Measurements from ENCODE around the gene HIF3A. TPM values are rescaled to one million over a fixed set of nuclear protein-coding genes. Genes with fewer than 3 reads are reported as not detected.

HIF3A gene
- total and polyA plus RNA-seq, 2 experiments from 2014 or later, result 54.6 to 149 TPM

DNA sequence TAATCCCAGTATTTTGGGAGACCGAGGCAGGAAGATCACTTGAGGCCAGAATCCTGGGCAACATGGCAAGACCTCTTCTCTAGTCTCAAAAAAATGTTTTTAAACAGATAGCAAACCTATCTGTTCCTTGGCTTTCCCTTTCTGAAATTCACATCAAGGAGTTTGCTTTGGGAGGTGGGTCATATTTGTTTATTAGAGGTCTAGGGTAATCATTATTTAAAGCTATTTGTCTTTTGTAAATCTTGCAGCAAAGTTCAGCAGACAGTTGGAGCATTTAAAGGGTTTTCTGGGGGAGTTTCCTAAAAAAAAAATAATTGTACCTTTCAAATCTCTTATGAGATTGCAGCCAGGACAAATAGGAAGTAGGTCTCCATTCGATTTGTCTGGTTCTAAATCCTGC is 67.5 kb downstream of the HIF3A start:
- Histone ChIP-seq H4K20me1 (ENCODE audit: insufficient read depth, poor library complexity, severe bottlenecking) (no peaks in the 10 kb centered on the region), H3K36me3 (replicated peaks; ENCODE audit: insufficient read depth, low read depth) (no peaks in the 10 kb centered on the region), H3K27me3 (no peaks in the 10 kb centered on the region), H3K4me1 (ENCODE audit: insufficient read depth) (no peaks in the 10 kb centered on the region), H3K9me2 (replicated peaks; ENCODE audit: insufficient read depth) (no peaks in the 10 kb centered on the region), H3K9me3 (ENCODE audit: low read depth) (no peaks in the 10 kb centered on the region), H2AFZ (no peak overlapping the region), H3K27ac (no peak overlapping the region), H3K4me2 (no peak overlapping the region), H3K79me2 (peaks cover 56% of the 10 kb centered on the region), H3K4me3 (no peak overlapping the region)
- DNase-seq (ENCODE audit: low spot score), result no peak
- TF ChIP-seq EZH2phosphoT487 (IDR thresholded peaks at IDR 0.05; ENCODE audit: low read depth, severe bottlenecking, unreplicated experiment), result no peak
- no peak for TF ChIP-seq EZH2 (IDR thresholded peaks at IDR 0.05; ENCODE audit: borderline replicate concordance)
- TF ChIP-seq CTCF (IDR thresholded peaks at IDR 0.05; ENCODE audit: poor library complexity), result no peak
- WGBS (ENCODE audit: low lambda C conversion rate, missing lambda C conversion rate), result 81% methylated on average over 2 of the region's 2 CpGs

DNA sequence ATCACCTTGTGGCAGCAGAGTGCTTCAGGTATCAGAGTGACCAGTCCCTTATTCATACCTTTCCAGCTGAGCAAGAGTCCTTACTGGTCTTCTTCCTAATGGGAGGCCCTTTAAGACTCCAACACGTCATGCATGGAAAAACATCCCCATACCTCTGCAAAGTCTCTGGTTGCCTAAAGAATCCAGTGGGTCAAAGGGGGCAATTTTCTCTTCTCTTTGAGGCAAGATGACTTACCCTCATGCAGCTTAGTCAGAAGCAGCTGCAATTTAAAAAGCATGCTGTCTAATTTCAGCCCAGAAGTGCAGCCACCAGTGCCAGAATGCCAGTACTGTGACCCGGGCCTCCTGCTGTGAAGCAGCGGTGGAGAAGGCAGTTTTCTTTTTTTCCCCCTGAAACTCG is 68.7 kb downstream of the HIF3A start:
- no peak overlapping the region for H3K27ac ChIP-seq
- WGBS (ENCODE audit: low lambda C conversion rate, missing lambda C conversion rate), result 93% methylated on average over 4 of the region's 4 CpGs
- H3K79me2 ChIP-seq, result peaks cover 51% of the 10 kb centered on the region

GRCh38 chr19:46366620-46367292 is 69.9 kb downstream of the HIF3A start:
- no peaks in the 10 kb centered on the region for H3K27me3 ChIP-seq
- no peaks in the 10 kb centered on the region for H3K9me3 ChIP-seq (ENCODE audit: low read depth)
- no peaks in the 10 kb centered on the region for H3K36me3 ChIP-seq (replicated peaks; ENCODE audit: insufficient read depth, low read depth)
- no peak overlapping the region for H3K4me3 ChIP-seq
- peaks cover 3% of the 10 kb centered on the region for H4K20me1 ChIP-seq (ENCODE audit: insufficient read depth, poor library complexity, severe bottlenecking)
- H3K9me2 ChIP-seq (replicated peaks; ENCODE audit: insufficient read depth), result no peaks in the 10 kb centered on the region
- no peak for DNase-seq (ENCODE audit: low spot score)
- TF ChIP-seq EZH2 (IDR thresholded peaks at IDR 0.05; ENCODE audit: borderline replicate concordance) (no peak), CTCF (IDR thresholded peaks at IDR 0.05; ENCODE audit: poor library complexity) (no peak), EZH2phosphoT487 (IDR thresholded peaks at IDR 0.05; ENCODE audit: low read depth, severe bottlenecking, unreplicated experiment) (no peak)
- peaks cover 49% of the 10 kb centered on the region for H3K79me2 ChIP-seq
- H3K27ac ChIP-seq, result no peak overlapping the region
- no peak overlapping the region for H2AFZ ChIP-seq
- no peak overlapping the region for H3K4me2 ChIP-seq
- H3K4me1 ChIP-seq (ENCODE audit: insufficient read depth), result no peaks in the 10 kb centered on the region
- WGBS (ENCODE audit: low lambda C conversion rate, missing lambda C conversion rate), result 96% methylated on average over 9 of the region's 9 CpGs

More for the DNA sequence above, 68.7 kb downstream of the HIF3A start:
- H4K20me1 ChIP-seq (ENCODE audit: insufficient read depth, poor library complexity, severe bottlenecking), result peaks cover 3% of the 10 kb centered on the region
- TF ChIP-seq EZH2 (IDR thresholded peaks at IDR 0.05; ENCODE audit: borderline replicate concordance), result no peak
- no peak for TF ChIP-seq EZH2phosphoT487 (IDR thresholded peaks at IDR 0.05; ENCODE audit: low read depth, severe bottlenecking, unreplicated experiment)
- no peak for TF ChIP-seq CTCF (IDR thresholded peaks at IDR 0.05; ENCODE audit: poor library complexity)
- no peak for DNase-seq (ENCODE audit: low spot score)
- no peaks in the 10 kb centered on the region for H3K9me2 ChIP-seq (replicated peaks; ENCODE audit: insufficient read depth)
- no peaks in the 10 kb centered on the region for H3K27me3 ChIP-seq
- H3K4me2 ChIP-seq, result no peak overlapping the region
- H3K36me3 ChIP-seq (replicated peaks; ENCODE audit: insufficient read depth, low read depth), result no peaks in the 10 kb centered on the region
- no peak overlapping the region for H2AFZ ChIP-seq
- H3K4me1 ChIP-seq (ENCODE audit: insufficient read depth), result no peaks in the 10 kb centered on the region
- H3K4me3 ChIP-seq, result no peak overlapping the region
- H3K9me3 ChIP-seq (ENCODE audit: low read depth), result no peaks in the 10 kb centered on the region

Measured in hepatocyte (in vitro differentiated cells).